Measurements from ENCODE around the gene GOLGB1. TPM values are rescaled to one million over a fixed set of nuclear protein-coding genes. Genes with fewer than 3 reads are reported as not detected.

The GOLGB1 gene
- total RNA-seq, 1 donor from 2014 or later = 87.9 TPM

- intact Hi-C loops (cut with DNase I) = no loop called here
- H3K4me3 ChIP-seq = no peak overlapping the region
- H3K27ac ChIP-seq = no peak overlapping the region
- H3K4me1 ChIP-seq = no peaks in the 10 kb centered on the region
- no peaks in the 10 kb centered on the region for H3K27me3 ChIP-seq
- no peak for DNase-seq (ENCODE audit: low spot score in 2 of 2)
- no peaks in the 10 kb centered on the region for H3K9me3 ChIP-seq
- H3K36me3 ChIP-seq = no peaks in the 10 kb centered on the region
- no peak for TF ChIP-seq CTCF (IDR thresholded peaks at IDR 0.05)
These were observed 122.3 kb downstream of the GOLGB1 start for GRCh38 chr3:121627211-121627610.

- Histone ChIP-seq H3K27me3 (no peaks in the 10 kb centered on the region), H3K36me3 (no peaks in the 10 kb centered on the region), H3K9me3 (no peaks in the 10 kb centered on the region), H3K4me1 (no peaks in the 10 kb centered on the region), H3K4me3 (no peak overlapping the region), H3K27ac (no peak overlapping the region)
- no peak for TF ChIP-seq CTCF (IDR thresholded peaks at IDR 0.05)
- intact Hi-C loops (cut with DNase I) = no loop called here
- DNase-seq (ENCODE audit: low spot score in 2 of 2) = no peak
These were observed 123.0 kb downstream of the GOLGB1 start for GRCh38 chr3:121626495-121626894.

- Histone ChIP-seq H3K36me3 (no peaks in the 10 kb centered on the region), H3K4me1 (no peaks in the 10 kb centered on the region), H3K9me3 (no peaks in the 10 kb centered on the region), H3K4me3 (no peak overlapping the region), H3K27me3 (no peaks in the 10 kb centered on the region), H3K27ac (no peak overlapping the region)
- no peak for DNase-seq (ENCODE audit: low spot score in 2 of 2)
- TF ChIP-seq CTCF (IDR thresholded peaks at IDR 0.05) = no peak
- intact Hi-C loops (cut with DNase I) = no loop called here
These were observed 125.2 kb downstream of the GOLGB1 start for GRCh38 chr3:121624147-121624899.

GRCh38 chr3:121621491-121621890, 128.1 kb downstream of the GOLGB1 start:
- H3K9me3 ChIP-seq = no peaks in the 10 kb centered on the region
- no peak overlapping the region for H3K4me3 ChIP-seq
- no peak overlapping the region for H3K27ac ChIP-seq
- no peaks in the 10 kb centered on the region for H3K36me3 ChIP-seq
- intact Hi-C loops (cut with DNase I) = no loop called here
- no peak for TF ChIP-seq CTCF (IDR thresholded peaks at IDR 0.05)
- no peaks in the 10 kb centered on the region for H3K4me1 ChIP-seq
- DNase-seq (ENCODE audit: low spot score in 2 of 2) = no peak
- no peaks in the 10 kb centered on the region for H3K27me3 ChIP-seq

GRCh38 chr3:121619691-121620090, 129.8 kb downstream of the GOLGB1 start:
- no peaks in the 10 kb centered on the region for H3K36me3 ChIP-seq
- no peaks in the 10 kb centered on the region for H3K4me1 ChIP-seq
- no peaks in the 10 kb centered on the region for H3K27me3 ChIP-seq
- DNase-seq (ENCODE audit: low spot score in 2 of 2) = no peak
- no peak overlapping the region for H3K27ac ChIP-seq
- no peaks in the 10 kb centered on the region for H3K9me3 ChIP-seq
- no peak overlapping the region for H3K4me3 ChIP-seq
- TF ChIP-seq CTCF (IDR thresholded peaks at IDR 0.05) = no peak
- intact Hi-C loops (cut with DNase I) = no loop called here

Other genes starting within 250 kb of the GOLGB1 start
- gene POLQ, start 203.8 kb downstream of the GOLGB1 start, total RNA-seq = not detected
- not detected for gene ARGFX, start 181.8 kb downstream of the GOLGB1 start, total RNA-seq
- gene FBXO40, start 156.4 kb downstream of the GOLGB1 start, total RNA-seq = not detected
- gene HCLS1, start 88.8 kb downstream of the GOLGB1 start, total RNA-seq = 19.8 TPM
- 2.9 TPM for gene IQCB1, start 85.3 kb upstream of the GOLGB1 start, total RNA-seq
- 2.4 TPM for gene EAF2, start 85.5 kb upstream of the GOLGB1 start, total RNA-seq
- gene SLC15A2, start 144.7 kb upstream of the GOLGB1 start, total RNA-seq = not detected